Measurements from ENCODE around the gene SLK.

SLK gene

DNA sequence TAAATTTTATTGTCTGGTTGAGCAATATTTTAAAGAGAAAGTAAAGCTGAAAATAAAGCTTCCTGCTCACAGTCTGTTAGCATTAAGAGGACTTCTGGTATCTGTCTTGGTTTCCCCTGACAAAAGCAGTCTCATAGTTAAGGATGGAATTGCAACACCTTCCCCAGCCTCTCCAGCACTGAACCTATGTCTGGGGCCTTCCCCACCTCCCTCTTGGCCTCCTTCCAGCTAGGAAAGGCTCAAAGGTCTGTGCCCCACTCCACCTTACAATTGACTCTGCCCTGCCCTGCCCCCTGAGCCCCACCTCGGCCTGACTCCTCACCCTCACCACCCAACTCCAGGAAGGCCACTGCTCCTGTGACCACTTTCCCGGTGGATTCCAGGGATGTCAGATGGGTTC lies 85.5 kb downstream of the SLK start:
- no peak overlapping the region for H3K4me3 ChIP-seq (ENCODE audit: low read depth, low read length)
- DNase-seq (ENCODE audit: low read depth) = no peak
- TF ChIP-seq, protein P1, sequence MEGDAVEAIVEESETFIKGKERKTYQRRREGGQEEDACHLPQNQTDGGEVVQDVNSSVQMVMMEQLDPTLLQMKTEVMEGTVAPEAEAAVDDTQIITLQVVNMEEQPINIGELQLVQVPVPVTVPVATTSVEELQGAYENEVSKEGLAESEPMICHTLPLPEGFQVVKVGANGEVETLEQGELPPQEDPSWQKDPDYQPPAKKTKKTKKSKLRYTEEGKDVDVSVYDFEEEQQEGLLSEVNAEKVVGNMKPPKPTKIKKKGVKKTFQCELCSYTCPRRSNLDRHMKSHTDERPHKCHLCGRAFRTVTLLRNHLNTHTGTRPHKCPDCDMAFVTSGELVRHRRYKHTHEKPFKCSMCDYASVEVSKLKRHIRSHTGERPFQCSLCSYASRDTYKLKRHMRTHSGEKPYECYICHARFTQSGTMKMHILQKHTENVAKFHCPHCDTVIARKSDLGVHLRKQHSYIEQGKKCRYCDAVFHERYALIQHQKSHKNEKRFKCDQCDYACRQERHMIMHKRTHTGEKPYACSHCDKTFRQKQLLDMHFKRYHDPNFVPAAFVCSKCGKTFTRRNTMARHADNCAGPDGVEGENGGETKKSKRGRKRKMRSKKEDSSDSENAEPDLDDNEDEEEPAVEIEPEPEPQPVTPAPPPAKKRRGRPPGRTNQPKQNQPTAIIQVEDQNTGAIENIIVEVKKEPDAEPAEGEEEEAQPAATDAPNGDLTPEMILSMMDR (IDR thresholded peaks at IDR 0.05; ENCODE audit: control insufficient read depth, extremely low read depth, insufficient read depth) = no peak

DNA sequence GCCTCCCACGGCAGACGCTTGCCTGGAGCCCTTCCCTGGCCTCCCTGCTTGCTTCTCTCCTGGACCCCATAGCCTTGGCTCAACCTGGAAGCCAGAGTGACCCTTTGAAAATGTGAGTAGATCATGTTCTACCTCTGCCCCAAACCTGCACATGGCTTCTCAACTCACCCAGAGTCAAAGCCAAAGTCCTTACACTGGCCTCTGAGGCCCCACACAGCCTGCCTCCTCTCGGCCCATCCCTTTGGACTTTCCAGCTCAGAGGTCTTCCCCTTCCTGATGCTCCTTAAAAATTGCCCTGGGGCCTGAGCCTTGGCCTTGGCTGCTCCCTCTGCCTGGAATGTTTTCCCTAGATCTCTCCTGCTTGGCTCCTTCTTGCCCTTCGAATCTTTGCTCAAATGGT lies 86.3 kb downstream of the SLK start:
- H3K4me3 ChIP-seq (ENCODE audit: low read depth, low read length) = no peak overlapping the region
- DNase-seq (ENCODE audit: low read depth) = no peak

DNA sequence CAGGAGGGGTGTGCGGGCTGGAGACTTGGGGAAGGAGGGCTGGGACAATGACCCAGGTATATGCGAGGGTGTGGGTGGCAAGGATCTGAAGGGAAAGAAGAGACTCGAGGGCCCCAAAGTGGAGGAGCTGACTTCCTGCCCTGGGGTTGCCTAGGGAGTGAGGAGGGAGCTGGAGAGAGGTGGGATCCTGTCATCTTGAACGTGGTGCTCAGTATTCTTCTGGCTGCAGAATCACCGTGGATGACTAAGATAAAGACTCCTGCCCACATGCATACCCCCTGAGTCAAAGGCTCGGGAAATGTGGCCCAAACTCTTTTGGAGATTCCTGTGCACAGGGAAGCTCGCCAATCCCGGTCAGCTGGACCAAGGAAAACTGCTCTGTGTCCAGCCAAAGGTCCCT lies 87.5 kb downstream of the SLK start:
- no peak for DNase-seq (ENCODE audit: low read depth)
- H3K4me3 ChIP-seq (ENCODE audit: low read depth, low read length) = no peak overlapping the region

More for the DNA sequence above, 86.3 kb downstream of the SLK start:
- TF ChIP-seq, protein P1 (IDR thresholded peaks at IDR 0.05; ENCODE audit: control insufficient read depth, extremely low read depth, insufficient read depth) = no peak

DNA sequence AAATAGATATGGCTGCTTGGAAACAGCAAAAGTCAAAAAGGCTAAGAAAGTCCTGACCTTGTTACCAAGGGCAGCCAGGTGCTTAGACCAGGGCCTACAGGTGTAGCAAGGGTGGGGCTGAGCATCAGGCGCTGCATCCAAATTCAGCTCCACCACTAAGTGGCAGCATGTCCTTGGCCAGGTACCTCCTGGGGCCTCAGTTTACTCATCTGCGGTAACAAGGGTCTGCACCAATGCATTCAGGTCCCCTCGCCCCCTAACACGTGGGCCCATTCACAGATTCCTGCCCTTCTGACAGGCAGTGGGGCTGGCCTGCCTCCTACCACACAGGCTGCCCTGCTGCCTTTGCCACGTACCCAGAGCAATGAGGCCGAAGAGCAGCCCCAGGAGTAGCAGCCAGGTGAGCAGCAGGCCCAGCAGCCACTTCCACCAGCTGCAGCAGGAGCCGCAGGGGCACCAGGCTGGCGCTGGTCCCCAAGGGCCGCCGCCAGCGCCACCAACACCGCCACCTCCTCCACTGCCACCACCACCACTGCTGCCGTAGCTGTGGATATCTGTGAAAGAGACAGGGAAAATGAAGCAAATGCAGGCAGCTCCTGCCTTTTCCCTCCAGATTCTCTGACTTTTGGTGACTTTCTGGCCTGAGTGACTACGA lies 89.8 kb downstream of the SLK start:
- DNase-seq (ENCODE audit: low read depth) = no peak
- H3K4me3 ChIP-seq (ENCODE audit: low read depth, low read length) = no peak overlapping the region
- TF ChIP-seq, protein P1 (IDR thresholded peaks at IDR 0.05; ENCODE audit: control insufficient read depth, extremely low read depth, insufficient read depth) = no peak

More for the DNA sequence above, 87.5 kb downstream of the SLK start:
- TF ChIP-seq, protein P1 (IDR thresholded peaks at IDR 0.05; ENCODE audit: control insufficient read depth, extremely low read depth, insufficient read depth) = no peak

DNA sequence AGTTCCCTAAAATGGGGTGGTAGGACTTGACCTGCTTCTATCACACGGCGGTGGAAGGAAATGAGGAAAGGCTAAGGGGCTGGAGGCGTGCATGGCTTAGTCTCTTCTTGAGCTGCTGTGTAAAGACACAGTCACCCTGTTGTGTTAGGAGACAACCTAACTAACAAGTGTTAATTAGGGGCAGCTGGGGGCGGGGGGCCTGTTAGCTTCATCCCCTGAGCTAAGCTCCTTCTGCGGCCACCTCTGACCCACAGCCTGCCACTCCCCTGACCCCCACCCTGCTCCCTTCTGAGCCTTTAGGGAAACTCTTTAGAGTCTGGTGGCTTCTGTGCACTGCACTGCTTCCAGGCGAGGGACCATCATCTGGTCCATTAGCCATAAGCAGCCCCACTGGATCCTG lies 90.8 kb downstream of the SLK start:
- DNase-seq (ENCODE audit: low read depth) = no peak
- TF ChIP-seq, protein P1 (IDR thresholded peaks at IDR 0.05; ENCODE audit: control insufficient read depth, extremely low read depth, insufficient read depth) = no peak
- no peak overlapping the region for H3K4me3 ChIP-seq (ENCODE audit: low read depth, low read length)

DNA sequence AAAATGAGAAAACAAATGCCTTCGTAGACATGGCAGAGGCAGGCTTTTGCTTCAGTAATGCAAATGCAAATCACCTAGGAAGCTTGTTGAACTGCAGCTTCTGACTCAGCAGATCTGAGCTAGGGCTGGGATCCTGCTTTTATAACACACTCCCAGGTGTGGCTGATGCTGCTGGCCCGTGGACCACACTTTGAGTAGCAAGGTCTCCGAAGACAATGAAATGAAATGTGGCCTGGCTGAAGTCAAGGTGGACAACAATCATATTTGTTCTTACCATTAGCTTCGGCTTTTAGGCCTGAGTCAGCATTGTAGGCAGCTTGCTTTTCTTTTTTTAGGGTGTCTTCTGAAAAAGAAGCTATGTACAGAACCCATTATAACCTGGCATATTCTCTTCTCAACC lies 92.4 kb downstream of the SLK start:
- TF ChIP-seq, protein P1 (IDR thresholded peaks at IDR 0.05; ENCODE audit: control insufficient read depth, extremely low read depth, insufficient read depth) = no peak
- no peak for DNase-seq (ENCODE audit: low read depth)
- no peak overlapping the region for H3K4me3 ChIP-seq (ENCODE audit: low read depth, low read length)

DNA sequence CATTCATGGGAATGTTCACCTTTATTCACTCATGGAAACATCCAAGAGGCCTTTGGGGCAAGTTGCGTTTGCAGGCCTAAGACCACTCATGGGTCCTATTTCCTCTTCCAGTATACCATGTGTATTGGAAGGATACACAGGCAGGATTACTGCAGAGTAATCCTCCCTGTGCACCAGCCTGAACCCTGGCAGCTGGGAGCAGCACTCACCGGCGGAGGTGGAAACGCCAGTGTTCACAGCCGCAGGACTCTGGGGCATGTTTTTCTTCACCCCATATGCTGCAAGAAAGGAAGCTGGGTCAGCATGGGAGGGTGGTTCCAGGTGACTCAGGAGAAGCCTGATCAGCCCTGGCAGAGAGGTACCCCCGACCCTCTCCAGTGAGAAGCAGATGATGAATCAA lies 94.3 kb downstream of the SLK start:
- DNase-seq (ENCODE audit: low read depth) = no peak
- TF ChIP-seq, protein P1 (IDR thresholded peaks at IDR 0.05; ENCODE audit: control insufficient read depth, extremely low read depth, insufficient read depth) = no peak
- H3K4me3 ChIP-seq (ENCODE audit: low read depth, low read length) = no peak overlapping the region

Data from LNCaP clone FGC (cell line).